NCI-H187 treated with DMSO at 0.1 percent for 48 hours (cell line): ENCODE measurements around the gene CHTOP.
"Not testable (repeated sequence)": the region's sequence is repeated elsewhere in the genome, so short reads cannot be mapped to it uniquely, and the experiment has no call there.

Source experiments
- DNase-seq: peaks from one replicate; lab custom pipeline; 2025; lab: John Stamatoyannopoulos, UW

CHTOP gene, protein sequence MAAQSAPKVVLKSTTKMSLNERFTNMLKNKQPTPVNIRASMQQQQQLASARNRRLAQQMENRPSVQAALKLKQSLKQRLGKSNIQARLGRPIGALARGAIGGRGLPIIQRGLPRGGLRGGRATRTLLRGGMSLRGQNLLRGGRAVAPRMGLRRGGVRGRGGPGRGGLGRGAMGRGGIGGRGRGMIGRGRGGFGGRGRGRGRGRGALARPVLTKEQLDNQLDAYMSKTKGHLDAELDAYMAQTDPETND

DNA sequence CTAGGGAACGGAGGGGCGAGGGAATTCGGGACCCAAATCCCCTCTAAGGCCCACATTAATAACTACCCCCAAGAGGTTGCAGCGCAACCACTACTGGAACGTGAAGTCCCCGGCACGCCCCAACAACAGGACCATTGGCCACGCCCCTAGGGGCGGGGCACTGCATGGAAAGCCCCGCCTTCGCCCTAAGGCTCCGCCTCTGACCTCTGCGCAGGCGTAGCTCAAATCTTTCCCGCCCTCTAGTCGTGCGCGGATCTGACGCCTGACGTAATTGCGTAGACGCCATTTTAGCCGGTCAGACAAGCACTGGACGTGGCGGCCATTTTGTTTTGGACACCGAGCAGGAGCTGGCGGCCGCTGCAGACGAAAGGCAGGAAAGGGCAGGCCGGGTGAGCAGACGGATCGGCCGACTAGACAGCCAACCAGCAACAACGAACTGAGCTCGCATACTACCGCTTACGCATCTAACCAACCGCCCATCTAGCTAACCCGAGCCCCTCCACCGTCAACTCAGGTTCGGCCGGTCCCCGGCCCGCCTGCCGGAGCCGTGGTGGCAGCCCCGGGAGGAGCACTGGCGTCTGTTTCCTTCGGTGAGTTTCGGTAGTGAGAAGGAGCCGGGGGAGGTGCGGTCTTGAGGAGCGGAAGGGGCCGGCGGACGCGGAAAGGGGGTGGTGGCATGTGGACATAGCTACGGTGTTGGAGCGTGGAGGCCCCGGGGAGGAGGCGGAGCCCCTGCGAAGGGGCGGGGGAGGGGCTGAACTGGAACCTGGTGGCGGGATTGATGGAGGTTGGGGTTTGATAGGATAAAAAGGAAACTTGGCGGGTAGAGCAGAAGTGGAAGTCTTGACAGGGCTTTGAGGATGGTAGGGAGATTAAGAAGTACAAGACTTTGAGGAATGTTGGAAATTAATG lies at the start of gene CHTOP:
Gene CHTOP, plus strand, starts transcription at position 313 of the 912 bp plus-strand sequence. CDS start 2,523 bp downstream, outside the sequence.
- DNase-seq: peak; percentile 94

DNA sequence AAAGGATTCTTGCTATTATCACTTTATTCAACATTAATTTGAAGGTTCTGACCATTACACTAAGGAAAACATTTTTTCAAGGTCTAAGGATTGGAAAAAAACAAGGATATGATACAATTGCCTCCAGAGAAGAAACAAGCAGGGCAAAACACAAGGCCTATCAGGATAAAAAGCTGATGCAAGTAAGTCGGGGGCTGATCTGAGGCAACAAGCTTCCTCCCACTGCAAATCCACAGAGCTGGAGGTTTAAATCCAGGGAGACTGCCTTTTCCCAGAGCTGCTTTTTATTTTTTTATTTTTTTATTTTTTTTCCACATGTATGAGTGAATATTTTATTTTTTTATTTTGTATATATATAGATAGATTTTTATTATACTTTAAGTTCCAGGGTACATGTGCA lies 48.9 kb upstream of the CHTOP start:
- no peak for DNase-seq

DNA sequence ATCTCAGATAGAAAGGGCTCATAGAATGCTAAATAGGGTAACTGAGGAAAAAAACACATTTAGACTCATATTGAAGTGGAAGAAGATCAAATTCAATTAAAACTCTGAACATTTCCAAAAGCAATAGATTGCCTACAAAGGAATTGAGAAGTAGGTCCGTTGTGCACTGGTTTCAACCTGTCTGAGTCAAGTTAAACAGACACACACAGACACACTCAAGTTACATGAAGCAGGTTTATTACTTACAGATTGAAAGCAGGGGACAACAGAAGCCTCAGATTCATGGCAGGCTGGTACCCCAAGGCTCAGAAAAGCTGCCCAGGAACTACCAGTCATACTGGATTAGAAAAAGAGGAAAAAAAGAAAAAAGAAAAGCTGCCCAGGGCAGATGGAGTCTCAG lies 47.5 kb upstream of the CHTOP start:
- DNase-seq: no peak

DNA sequence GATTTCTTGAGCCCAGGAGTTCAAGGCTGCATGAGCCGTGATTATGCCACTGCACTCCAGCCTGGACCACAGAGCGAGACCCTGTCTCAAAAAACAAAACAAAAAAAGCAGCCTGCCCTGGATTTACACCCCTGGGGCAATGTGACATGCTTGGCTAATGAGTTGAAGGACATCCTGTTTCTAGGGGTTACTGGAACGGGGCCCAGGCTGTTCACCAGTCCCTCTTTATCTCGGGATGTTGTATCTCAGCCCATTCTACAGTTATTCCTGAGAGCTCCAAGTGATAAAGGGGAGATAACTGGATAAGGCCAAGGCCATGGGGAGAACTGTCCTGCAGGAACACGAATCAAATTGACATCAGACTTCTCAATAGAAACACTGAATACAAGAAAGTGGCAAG lies 46.6 kb upstream of the CHTOP start:
- no peak for DNase-seq

DNA sequence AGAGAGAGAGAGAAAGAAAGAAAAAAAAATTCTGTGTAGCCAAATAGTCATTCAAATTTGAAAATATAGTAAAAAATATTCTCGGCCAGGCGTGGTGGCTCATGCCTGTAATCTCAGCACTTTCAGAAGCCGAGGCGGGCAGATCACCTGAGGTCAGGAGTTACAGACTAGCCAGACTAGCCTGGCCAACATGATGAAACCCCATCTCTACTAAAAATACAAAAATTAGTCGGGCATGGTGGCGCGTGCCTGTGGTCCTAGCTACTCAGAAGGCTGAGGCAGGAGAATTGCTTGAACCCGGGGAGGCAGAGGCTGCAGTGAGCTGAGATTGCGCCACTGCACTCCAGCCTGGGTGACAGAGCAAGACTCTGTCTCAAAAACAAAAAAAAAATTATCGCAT lies 45.8 kb upstream of the CHTOP start:
- not testable (repeated sequence) for DNase-seq

DNA sequence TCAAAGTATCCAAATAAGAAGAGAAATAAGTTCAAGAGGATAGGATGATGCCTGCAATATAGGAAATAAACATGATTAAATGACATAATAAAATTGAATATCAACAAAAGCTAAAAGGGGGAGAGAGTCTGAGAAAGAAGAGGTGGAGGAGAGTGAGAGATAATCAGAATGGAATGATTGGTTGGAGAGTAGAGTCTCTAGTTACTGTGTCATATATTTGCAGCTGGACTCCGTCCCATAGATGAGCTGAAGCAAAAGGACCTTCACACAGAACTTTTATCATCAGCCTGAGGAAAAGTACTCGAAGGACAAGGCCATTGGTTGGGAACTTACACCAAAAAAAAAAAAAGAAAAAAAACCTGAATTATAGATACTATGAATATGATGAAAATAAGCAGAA lies 45.4 kb upstream of the CHTOP start:
- DNase-seq: no peak

DNA sequence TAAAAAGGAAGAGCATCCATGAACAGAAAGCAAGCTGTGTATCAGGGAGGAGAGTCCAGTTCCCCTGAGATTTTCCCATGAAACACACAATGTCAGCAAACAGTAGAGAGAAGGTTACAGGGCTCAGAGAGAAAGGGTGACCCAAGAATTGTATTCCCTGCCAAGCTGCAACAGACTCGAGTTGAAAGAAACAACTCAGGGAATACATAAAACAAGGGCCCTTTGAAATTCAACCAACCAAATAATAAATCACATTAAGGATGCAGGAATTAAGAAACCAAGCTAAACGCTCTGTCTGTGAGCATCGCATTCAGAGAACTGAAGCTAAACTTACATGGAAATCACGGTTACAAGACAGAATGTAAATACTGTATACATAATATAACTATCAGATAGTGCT lies 41.1 kb upstream of the CHTOP start:
- DNase-seq: no peak

DNA sequence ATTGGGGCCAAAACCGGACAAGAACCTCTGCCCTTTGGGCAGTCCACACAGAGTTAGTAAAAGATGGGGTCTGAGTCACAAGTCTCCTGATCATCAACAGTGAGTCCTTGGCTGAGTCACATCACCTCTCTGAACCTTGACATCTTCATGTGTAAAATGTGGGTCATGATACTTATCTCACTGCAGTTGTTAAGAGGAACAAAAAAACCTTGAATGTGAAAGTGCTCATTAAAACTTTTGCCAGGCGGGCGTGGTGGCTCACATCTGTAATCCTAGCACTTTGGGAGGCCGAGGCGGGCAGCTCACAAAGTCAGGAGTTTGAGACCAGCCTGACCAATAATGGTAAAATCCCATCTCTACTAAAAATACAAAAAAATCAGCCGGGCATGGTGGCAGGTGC lies 36.7 kb upstream of the CHTOP start:
- no peak for DNase-seq

DNA sequence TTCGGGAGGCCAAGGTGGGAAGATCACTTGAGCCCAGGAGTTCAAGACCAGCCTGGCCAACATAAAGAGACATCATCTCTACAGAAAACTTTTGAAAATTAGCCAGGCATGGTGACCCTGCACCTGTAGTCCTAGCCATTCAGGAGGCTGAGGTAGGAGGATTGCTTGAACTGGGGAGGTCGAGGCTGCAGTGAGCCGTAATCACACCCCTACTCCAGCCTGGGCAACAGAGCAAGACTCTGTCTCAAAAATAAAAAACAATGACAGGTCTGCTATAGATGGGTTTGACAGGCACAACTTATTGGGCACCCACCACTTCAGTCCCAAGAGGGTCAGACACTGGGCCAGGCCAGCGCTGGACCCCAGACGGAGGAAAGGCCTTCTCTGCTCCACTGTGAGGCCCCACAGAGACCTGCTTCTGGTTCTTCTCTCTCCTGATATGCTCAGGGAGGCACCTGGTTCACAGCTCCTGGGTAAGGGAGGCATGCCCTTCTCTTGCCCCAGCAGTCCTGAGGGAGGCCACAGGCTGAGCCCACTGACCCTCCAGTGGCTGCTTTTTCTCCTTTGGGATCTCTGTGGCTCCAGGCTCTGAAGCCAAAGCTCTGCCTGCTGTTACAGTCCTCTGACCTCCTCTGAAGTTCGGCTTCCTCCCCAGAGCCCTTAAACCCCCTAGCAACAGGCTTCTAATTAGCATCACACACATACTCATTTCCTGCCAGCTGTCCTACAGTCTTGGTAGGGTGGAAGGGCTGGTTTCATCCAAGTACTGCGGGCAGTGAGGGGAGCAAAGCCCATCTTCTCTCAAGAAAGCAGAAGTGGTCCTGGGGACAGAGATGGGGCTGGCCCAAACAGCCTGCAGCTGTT lies 35.3 kb upstream of the CHTOP start:
- DNase-seq: no peak

DNA sequence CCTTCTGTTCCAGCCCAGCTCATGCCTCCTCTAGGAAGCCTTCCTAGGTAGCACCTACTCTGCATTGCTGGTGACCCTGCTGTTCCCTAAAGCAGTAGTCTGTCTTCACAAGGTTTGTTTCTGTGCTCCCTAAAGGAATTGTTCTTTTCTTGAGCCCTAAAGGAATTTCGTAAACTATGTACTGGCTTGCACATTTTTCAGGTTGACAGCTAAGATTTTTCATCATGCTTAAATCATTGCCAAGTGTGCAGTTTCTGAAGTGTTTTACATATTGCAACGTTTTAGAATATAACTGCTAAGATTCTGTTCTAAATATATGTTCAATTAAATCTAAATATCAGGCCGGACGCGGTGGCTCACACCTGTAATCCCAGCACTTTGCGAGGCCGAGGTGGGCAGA lies 34.0 kb upstream of the CHTOP start:
- no peak for DNase-seq

DNA sequence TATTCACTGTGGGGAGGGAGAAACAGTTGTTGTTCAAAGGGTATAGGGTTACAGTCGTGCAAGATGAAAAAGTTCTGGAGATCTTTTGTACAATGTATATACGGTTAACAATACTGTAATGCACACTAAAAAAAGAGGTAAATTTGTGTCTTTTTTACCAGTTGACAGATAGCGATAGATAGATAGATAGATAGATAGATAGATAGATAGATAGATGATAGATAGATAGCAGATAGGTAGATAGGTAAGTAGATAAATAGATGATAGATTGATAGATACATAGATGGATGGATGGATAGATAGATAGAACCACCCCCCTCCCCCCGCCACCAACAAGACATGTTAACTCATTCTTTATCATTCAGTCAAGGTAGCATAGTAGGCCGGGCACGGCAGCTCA lies 31.1 kb upstream of the CHTOP start:
- no peak for DNase-seq

DNA sequence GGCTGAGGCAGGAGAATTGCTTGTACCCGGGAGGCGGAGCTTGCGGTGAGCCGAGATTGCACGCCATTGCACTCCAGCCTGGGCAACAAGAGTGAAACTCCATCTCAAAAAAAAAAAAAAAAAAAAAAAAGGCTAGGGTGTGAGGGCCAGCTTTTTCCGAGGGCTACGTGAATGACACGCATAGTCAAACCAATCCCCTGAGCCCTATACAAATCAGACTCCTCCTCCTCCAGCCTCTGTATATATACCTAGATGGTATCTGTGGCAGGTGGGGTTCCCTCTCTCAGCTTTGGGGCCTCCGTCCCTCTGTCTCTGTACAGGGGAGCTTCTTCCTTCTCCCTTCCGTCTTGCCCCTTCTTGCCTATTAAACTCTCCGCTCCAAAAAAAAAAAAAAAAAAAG lies 27.7 kb upstream of the CHTOP start:
- DNase-seq: no peak

DNA sequence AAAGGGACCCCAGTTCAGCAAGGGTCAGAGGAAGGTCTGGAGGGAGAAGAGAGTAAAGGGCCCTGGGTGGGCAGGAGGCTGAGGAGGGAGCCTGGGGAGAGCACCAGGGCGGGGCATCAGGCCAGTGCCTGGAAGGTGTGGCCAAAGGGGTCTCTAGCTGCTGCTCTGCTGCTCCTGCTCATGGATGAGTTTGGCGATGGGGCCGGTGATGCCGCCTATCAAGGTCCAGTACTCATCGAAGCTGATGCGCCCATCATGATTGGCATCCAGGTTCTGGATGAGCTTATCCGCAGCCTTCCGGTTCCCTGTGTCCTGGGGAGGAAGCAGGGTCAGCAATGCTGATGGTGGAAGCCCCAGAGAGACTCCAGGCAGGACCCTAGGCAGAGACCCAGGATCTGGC lies 26.5 kb upstream of the CHTOP start:
- DNase-seq: no peak

DNA sequence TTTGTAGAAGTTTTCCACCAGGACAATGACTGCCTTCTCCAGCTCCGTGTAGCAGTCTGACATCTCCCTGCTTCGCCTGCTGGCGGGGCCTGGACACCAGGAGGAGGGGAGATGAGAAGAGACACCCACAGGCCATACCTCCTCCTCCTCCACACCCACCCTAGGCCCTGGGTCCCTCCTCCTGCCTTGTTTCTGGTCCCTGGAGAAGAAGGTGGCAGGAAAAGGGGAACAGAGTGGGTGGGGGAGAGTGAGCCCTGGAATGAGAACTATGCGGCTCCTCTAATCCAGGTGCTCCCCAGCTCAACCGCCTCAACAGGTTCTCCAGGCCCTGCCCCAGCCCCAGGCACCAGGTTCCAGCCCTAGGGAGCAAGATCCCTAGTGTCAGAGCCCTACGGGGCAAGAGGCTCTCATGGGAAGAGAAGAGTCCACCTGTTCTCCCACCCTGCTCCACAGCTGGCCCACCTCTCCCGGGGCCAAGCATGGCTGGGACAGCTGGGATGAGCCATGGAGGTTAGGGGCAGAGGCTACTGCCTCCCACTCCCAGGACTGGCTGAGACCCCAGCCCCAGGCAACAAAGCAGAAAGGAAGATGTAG lies 25.7 kb upstream of the CHTOP start:
- no peak for DNase-seq

DNA sequence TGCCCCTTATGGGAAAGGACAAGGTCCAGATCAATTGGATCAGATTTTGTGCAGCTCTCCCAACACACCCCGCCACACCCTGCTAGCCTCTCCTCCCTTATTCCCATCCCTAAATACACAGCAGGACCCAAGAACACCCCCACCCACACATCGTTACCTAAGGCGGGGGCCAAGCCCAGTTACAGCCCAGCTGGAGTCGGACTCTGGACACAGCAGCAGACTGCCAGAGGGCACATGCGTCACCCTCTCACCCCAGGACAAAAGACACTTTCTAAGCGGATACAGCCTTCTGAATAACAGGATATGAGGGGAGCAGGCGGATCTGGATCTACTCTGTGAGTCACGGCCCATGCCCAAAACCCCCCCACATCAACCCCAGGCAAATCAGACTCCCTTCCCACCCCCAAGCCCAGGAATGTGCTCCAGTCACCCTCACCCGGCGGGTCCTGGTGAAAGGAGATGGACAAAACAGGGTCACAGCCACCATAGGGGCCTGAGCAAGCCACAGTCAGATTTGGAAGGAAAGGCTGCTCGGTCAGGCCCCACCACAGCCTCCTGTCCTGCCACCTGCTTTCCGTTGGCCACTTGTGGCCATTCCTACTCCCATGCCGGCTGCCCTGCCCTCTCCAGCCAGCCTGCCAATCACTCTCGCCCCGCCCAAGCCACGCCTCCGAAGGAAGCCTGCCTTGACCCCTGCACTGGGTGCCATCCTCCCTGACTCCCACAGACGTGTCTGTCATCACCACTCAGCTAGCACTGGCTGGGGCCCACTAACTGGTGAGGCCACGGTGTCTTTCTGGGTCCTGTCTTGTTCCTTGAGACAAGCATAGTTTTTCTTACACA lies 24.9 kb upstream of the CHTOP start:
- no peak for DNase-seq

DNA sequence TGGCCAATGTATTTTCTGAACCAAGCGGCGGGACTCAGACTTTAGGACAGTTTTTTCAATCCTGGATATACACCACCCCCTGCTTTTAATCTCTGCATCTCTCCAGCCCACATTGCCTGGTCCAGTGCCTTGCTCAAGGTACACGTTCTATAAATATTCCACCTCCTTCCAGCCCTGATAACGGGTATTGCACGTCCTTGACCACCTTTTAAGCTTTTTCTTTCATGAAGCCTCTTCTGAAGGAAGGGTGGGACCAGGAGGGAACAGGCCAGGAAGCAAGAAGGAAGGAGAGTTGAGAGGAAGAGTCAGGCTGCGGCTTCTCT lies 24.3 kb upstream of the CHTOP start:
- DNase-seq: no peak

DNA sequence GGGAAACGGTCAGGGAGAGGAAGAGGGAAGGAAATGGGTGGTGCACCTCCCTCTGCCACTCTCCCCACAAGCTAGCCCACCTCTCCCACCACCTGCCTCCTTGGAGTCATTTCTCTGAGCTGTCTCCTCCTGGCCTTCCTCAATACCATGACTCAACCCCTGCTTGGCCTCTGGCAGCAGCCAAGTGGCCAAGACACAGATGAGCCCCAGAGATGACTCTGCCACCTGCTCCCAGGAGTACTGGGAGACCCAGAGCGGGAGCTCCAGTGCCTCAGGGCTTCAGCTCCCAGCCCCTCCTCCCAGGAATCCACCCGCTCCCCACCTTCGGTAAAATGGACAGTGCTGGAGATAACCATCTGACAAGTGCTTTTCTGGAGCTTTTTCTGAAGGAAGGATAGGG lies 23.5 kb upstream of the CHTOP start:
- DNase-seq: no peak

DNA sequence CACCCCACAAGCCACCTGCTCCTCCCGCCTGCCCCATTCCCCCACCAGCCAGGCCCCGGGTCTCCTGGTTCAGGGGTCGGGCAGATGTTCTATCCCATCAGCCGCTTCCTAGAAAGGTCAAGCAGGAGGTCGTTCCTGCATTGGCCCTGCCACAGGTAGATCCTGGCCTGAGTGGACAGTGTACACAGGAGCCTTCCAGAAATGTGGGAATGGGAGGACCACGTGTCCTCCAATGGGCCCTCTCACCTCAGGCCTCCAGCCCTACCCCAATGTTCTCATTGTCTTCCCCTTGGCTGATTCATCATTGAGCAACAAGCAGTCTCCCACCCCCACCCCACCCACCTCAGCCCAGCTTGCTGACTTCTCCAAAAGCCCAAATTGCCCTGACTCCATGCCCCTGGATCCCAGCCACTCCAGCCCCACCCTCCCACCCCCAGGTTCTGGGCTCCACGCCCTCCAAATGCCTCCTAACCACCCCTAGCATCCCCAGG lies 23.0 kb upstream of the CHTOP start:
- no peak for DNase-seq

DNA sequence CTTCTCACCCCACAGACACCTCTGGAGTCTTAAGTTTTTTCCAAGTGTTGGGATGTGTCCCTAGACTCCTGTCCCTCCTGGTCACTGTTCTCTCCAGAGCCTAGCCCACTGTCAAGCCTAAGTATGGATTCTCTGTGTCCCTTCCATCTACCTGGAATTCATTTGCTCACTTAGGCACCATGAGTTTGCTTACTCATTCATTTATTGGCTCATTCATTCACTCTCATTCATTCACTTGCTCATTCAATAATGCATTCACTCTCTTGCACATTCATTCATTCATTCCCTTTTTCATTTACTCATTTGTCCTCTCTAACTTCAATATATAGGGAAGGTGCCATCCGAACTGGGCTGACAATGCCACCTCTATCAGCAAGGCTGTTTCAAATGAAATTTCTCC lies 22.5 kb upstream of the CHTOP start:
- no peak for DNase-seq

DNA sequence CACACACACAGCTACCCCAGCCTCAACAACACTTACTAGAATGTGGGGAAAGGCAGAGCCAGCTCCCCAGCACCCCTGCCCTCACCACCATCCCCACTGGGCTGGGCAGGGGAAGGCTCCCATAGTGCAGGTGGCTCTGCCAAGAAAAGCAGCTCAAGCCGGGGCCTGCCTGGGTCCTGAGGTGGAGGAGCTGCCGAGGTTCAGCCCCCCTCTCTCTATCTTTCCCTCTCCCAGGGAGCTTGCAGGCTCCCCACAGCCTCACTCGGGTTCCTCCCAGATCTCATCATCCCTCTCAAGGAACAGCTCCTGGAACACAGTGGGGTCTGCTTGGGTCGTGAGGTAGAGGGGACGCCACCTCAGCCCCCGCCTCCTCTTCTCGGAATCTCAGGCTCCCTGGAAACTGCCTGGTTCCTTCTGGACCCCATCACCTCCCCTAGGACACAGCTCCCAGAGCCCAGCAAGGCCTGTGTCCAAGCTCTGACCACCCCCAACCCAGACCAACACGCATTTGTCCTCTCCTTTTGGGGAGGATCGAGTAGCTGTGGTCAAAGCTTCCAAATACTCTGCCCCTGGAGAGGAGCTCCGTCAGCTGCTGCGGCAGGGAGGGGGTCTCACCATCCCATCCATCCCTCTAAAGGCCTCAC lies 21.6 kb upstream of the CHTOP start:
- no peak for DNase-seq
